ENCODE data around the gene OSCP1. TPM values are rescaled to one million over a fixed set of nuclear protein-coding genes. Genes with fewer than 3 reads are reported as not detected.
"Not testable (repeated sequence)": the region's sequence is repeated elsewhere in the genome, so short reads cannot be mapped to it uniquely, and the experiment has no call there.

The OSCP1 gene
- 1 to 10 TPM; 4.2 to 8.6 TPM for total RNA-seq
- 1 to 10 TPM; 6.4 to 7.0 TPM for polyA plus RNA-seq
- long read RNA-seq, donor 1, transcript OSCP1-201 (10 exons, 1,455 nt), result major isoform, 13 of 17 reads
- long read RNA-seq, donor 1, partial matches to known transcripts, result 0 of 17 reads
- long read RNA-seq, donor 1, other reads (novel, unspliced or antisense), result 3 of 17 reads
- long read RNA-seq, donor 2, partial matches to known transcripts, result 1 of 4 reads
- long read RNA-seq, donor 2, other reads (novel, unspliced or antisense), result 1 of 4 reads

GRCh38 chr1:36450270-36450918 is at the start of gene OSCP1:
OSCP1 (minus strand) TSS chr1:36450451; CDS start chr1:36450369, 82 bp downstream.
- WGBS, 2 donors, result 0% methylated on average over 47 to 48 of the region's 48 CpGs
- Histone ChIP-seq H3K9me3 (ENCODE audit: control insufficient read depth, low read length) (no peaks in the 10 kb centered on the region), H3K27me3 (ENCODE audit: control insufficient read depth in 1 of 2, insufficient read depth in 2 of 2, low read length in 1 of 2) (no peaks in the 10 kb centered on the region), H3K4me1 (ENCODE audit: control insufficient read depth in 1 of 2, insufficient read depth in 2 of 2, low read length in 2 of 2) (no peaks in the 10 kb centered on the region), H3K4me3 (ENCODE audit: low read length in 2 of 2) (peak within 1 kb of the TSS; percentile 37 to 53), H3K36me3 (ENCODE audit: control insufficient read depth in 1 of 2, insufficient read depth in 2 of 2, low read length in 1 of 2) (no peaks in the 10 kb centered on the region), H3K27ac (ENCODE audit: low read depth in 1 of 2, low read length in 2 of 2) (peak within 1 kb of the TSS; percentile 70 to 86)
- DNase-seq (peak; percentile 97 to 98), ATAC-seq (ENCODE audit: low FRiP score) (peak; percentile 99)
- intact Hi-C loops (cut with DNase I), result no loop called here

- H3K36me3 ChIP-seq (ENCODE audit: control insufficient read depth in 1 of 2, insufficient read depth in 2 of 2, low read length in 1 of 2), result no peaks in the 10 kb centered on the region
- intact Hi-C loops (cut with DNase I), result no loop called here
- ATAC-seq (ENCODE audit: low FRiP score) (no peak), DNase-seq (no peak)
- 75 to 81% methylated on average over 2 of the region's 2 CpGs for WGBS, 2 donors
- no peaks in the 10 kb centered on the region for H3K9me3 ChIP-seq (ENCODE audit: control insufficient read depth, low read length)
- no peaks in the 10 kb centered on the region for H3K27me3 ChIP-seq (ENCODE audit: control insufficient read depth in 1 of 2, insufficient read depth in 2 of 2, low read length in 1 of 2)
- H3K27ac ChIP-seq (ENCODE audit: low read depth in 1 of 2, low read length in 2 of 2), result no peak overlapping the region
- H3K4me1 ChIP-seq (ENCODE audit: control insufficient read depth in 1 of 2, insufficient read depth in 2 of 2, low read length in 2 of 2), result no peaks in the 10 kb centered on the region
- no peak overlapping the region for H3K4me3 ChIP-seq (ENCODE audit: low read length in 2 of 2)
Observed at GRCh38 chr1:36497207-36497606, 47.0 kb upstream of the OSCP1 start.

GRCh38 chr1:36494971-36495370 is 44.7 kb upstream of the OSCP1 start:
- intact Hi-C loops (cut with DNase I), result no loop called here
- no peak for ATAC-seq (ENCODE audit: low FRiP score)
- H3K27me3 ChIP-seq (ENCODE audit: control insufficient read depth in 1 of 2, insufficient read depth in 2 of 2, low read length in 1 of 2), result no peaks in the 10 kb centered on the region
- WGBS, 2 donors, result 84 to 87% methylated on average over 5 of the region's 5 CpGs
- no peak overlapping the region for H3K27ac ChIP-seq (ENCODE audit: low read depth in 1 of 2, low read length in 2 of 2)
- no peaks in the 10 kb centered on the region for H3K36me3 ChIP-seq (ENCODE audit: control insufficient read depth in 1 of 2, insufficient read depth in 2 of 2, low read length in 1 of 2)
- no peak overlapping the region for H3K4me3 ChIP-seq (ENCODE audit: low read length in 2 of 2)
- no peaks in the 10 kb centered on the region for H3K4me1 ChIP-seq (ENCODE audit: control insufficient read depth in 1 of 2, insufficient read depth in 2 of 2, low read length in 2 of 2)
- no peaks in the 10 kb centered on the region for H3K9me3 ChIP-seq (ENCODE audit: control insufficient read depth, low read length)
- no peak for DNase-seq

DNA sequence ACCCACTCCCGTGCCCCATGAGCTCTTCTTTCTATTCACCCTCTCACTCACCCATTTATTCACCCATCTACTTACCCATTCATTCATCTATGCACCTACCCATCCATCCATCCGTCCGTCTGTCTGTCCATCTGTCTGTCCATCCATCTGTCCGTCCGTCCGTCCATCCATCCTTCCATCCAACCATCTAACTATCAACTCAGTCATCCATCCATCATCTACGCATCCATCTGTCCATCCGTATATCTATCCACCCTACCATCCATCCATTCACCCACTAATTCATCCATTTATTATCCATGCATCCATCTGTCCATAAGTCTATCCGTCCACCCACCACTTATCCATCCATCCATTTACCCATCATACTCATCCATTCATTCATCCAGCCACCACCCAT is 43.3 kb upstream of the OSCP1 start:
- intact Hi-C loops (cut with DNase I), result no loop called here
- Histone ChIP-seq H3K4me3 (ENCODE audit: low read length in 2 of 2) (no peak overlapping the region), H3K4me1 (ENCODE audit: control insufficient read depth in 1 of 2, insufficient read depth in 2 of 2, low read length in 2 of 2) (no peaks in the 10 kb centered on the region), H3K27ac (ENCODE audit: low read depth in 1 of 2, low read length in 2 of 2) (no peak overlapping the region), H3K27me3 (ENCODE audit: control insufficient read depth in 1 of 2, insufficient read depth in 2 of 2, low read length in 1 of 2) (no peaks in the 10 kb centered on the region), H3K9me3 (ENCODE audit: control insufficient read depth, low read length) (no peaks in the 10 kb centered on the region), H3K36me3 (ENCODE audit: control insufficient read depth in 1 of 2, insufficient read depth in 2 of 2, low read length in 1 of 2) (no peaks in the 10 kb centered on the region)
- WGBS, 2 donors, result 88% methylated on average over 9 of the region's 9 CpGs
- no peak for DNase-seq
- no peak for ATAC-seq (ENCODE audit: low FRiP score)

DNA sequence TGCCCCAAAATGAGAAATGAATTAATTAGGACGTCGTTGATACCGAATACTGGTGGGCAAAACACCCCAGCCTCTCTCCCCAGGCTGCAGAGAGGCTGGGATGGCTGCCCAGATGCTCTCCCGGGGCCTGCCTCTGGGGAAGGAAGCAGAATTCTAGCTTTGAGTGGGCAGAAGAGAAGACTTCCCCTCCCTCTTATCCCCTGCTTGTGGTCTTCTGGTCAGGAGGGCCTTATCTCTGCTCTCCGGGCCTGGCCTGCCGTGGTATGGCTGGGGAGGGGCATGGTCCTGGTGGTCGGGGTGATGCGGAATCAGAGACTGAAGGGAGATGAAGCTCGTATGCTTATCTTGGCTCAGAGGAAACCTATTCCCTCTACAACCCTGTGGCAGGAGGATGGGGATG is 42.2 kb upstream of the OSCP1 start:
- H3K4me1 ChIP-seq (ENCODE audit: control insufficient read depth in 1 of 2, insufficient read depth in 2 of 2, low read length in 2 of 2), result no peaks in the 10 kb centered on the region
- no peaks in the 10 kb centered on the region for H3K36me3 ChIP-seq (ENCODE audit: control insufficient read depth in 1 of 2, insufficient read depth in 2 of 2, low read length in 1 of 2)
- no peaks in the 10 kb centered on the region for H3K9me3 ChIP-seq (ENCODE audit: control insufficient read depth, low read length)
- WGBS, 2 donors, result 14 to 18% methylated on average over 9 of the region's 9 CpGs
- no peaks in the 10 kb centered on the region for H3K27me3 ChIP-seq (ENCODE audit: control insufficient read depth in 1 of 2, insufficient read depth in 2 of 2, low read length in 1 of 2)
- no peak overlapping the region for H3K4me3 ChIP-seq (ENCODE audit: low read length in 2 of 2)
- DNase-seq, result no peak
- intact Hi-C loops (cut with DNase I), result no loop called here
- no peak for ATAC-seq (ENCODE audit: low FRiP score)
- H3K27ac ChIP-seq (ENCODE audit: low read depth in 1 of 2, low read length in 2 of 2), result no peak overlapping the region

- H3K27ac ChIP-seq (ENCODE audit: low read depth in 1 of 2, low read length in 2 of 2); H3K4me3 ChIP-seq (ENCODE audit: low read length in 2 of 2); intact Hi-C loops (cut with DNase I); DNase-seq; H3K27me3 ChIP-seq (ENCODE audit: control insufficient read depth in 1 of 2, insufficient read depth in 2 of 2, low read length in 1 of 2); H3K9me3 ChIP-seq (ENCODE audit: control insufficient read depth, low read length); H3K4me1 ChIP-seq (ENCODE audit: control insufficient read depth in 1 of 2, insufficient read depth in 2 of 2, low read length in 2 of 2); H3K36me3 ChIP-seq (ENCODE audit: control insufficient read depth in 1 of 2, insufficient read depth in 2 of 2, low read length in 1 of 2); ATAC-seq (ENCODE audit: low FRiP score): not testable (repeated sequence)
- WGBS, 2 donors, result 63 to 71% methylated on average over 9 to 10 of the region's 10 CpGs
Observed at GRCh38 chr1:36489258-36490051, 39.2 kb upstream of the OSCP1 start.

DNA sequence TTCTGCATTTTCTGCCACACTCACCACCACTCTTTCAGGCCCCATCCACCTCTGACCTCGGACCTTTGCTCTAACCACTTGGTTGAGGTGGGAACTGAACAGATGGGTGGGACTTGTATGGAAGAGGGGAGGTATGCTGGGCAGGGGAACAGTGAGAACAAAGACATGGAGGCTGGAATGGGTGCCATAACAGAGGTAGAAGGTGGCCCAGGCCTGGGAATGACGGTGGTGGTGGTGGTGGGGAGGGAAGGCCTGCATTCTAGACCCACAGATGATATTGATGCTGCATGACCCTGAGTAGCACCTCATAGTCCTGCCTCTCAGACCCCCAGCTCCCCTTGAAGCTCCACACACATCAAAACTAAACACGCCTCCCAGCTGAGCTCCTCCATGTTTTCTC is 37.7 kb upstream of the OSCP1 start:
- Histone ChIP-seq H3K27me3 (ENCODE audit: control insufficient read depth in 1 of 2, insufficient read depth in 2 of 2, low read length in 1 of 2) (no peaks in the 10 kb centered on the region), H3K36me3 (ENCODE audit: control insufficient read depth in 1 of 2, insufficient read depth in 2 of 2, low read length in 1 of 2) (no peaks in the 10 kb centered on the region), H3K27ac (ENCODE audit: low read depth in 1 of 2, low read length in 2 of 2) (no peak overlapping the region), H3K4me3 (ENCODE audit: low read length in 2 of 2) (no peak overlapping the region), H3K4me1 (ENCODE audit: control insufficient read depth in 1 of 2, insufficient read depth in 2 of 2, low read length in 2 of 2) (no peaks in the 10 kb centered on the region), H3K9me3 (ENCODE audit: control insufficient read depth, low read length) (no peaks in the 10 kb centered on the region)
- WGBS, 2 donors, result 70 to 81% methylated on average over 3 of the region's 3 CpGs
- intact Hi-C loops (cut with DNase I), result no loop called here
- no peak for ATAC-seq (ENCODE audit: low FRiP score)
- no peak for DNase-seq

- H3K36me3 ChIP-seq (ENCODE audit: control insufficient read depth in 1 of 2, insufficient read depth in 2 of 2, low read length in 1 of 2); H3K27me3 ChIP-seq (ENCODE audit: control insufficient read depth in 1 of 2, insufficient read depth in 2 of 2, low read length in 1 of 2); ATAC-seq (ENCODE audit: low FRiP score); H3K4me1 ChIP-seq (ENCODE audit: control insufficient read depth in 1 of 2, insufficient read depth in 2 of 2, low read length in 2 of 2); DNase-seq; H3K27ac ChIP-seq (ENCODE audit: low read depth in 1 of 2, low read length in 2 of 2); H3K9me3 ChIP-seq (ENCODE audit: control insufficient read depth, low read length); intact Hi-C loops (cut with DNase I); H3K4me3 ChIP-seq (ENCODE audit: low read length in 2 of 2): not testable (repeated sequence)
- 94% methylated on average over 9 of the region's 9 CpGs for WGBS, 2 donors
Observed at GRCh38 chr1:36487336-36487725, 37.1 kb upstream of the OSCP1 start.

All from aorta (tissue), 5 donors.